GM12801 (cell line): ENCODE data around the gene SNORC.

ENCODE experiments used
- TF ChIP-seq, protein P1 (sequence below): IDR thresholded peaks from one replicate; pipeline ENCODE4 v1.5.1; 2011; ENCODE audit warnings: control low read depth; ENCODE audit not compliant: insufficient read length; ENCODE audit errors: extremely low read depth

The SNORC gene

GRCh38 chr2:232869138-232870017, 686 bp upstream of the SNORC start:
- TF ChIP-seq, protein P1, sequence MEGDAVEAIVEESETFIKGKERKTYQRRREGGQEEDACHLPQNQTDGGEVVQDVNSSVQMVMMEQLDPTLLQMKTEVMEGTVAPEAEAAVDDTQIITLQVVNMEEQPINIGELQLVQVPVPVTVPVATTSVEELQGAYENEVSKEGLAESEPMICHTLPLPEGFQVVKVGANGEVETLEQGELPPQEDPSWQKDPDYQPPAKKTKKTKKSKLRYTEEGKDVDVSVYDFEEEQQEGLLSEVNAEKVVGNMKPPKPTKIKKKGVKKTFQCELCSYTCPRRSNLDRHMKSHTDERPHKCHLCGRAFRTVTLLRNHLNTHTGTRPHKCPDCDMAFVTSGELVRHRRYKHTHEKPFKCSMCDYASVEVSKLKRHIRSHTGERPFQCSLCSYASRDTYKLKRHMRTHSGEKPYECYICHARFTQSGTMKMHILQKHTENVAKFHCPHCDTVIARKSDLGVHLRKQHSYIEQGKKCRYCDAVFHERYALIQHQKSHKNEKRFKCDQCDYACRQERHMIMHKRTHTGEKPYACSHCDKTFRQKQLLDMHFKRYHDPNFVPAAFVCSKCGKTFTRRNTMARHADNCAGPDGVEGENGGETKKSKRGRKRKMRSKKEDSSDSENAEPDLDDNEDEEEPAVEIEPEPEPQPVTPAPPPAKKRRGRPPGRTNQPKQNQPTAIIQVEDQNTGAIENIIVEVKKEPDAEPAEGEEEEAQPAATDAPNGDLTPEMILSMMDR, result no peak

- TF ChIP-seq, protein P1, result no peak
Measured at GRCh38 chr2:232870766-232871371, 805 bp downstream of the SNORC start.

- TF ChIP-seq, protein P1, result no peak
Measured at GRCh38 chr2:232871418-232871834, 1.4 kb downstream of the SNORC start.

GRCh38 chr2:232871835-232872736, 2.0 kb downstream of the SNORC start:
- TF ChIP-seq, protein P1, result no peak

GRCh38 chr2:232872826-232873225, 2.8 kb downstream of the SNORC start:
- TF ChIP-seq, protein P1, result no peak

GRCh38 chr2:232873292-232873908, 3.3 kb downstream of the SNORC start:
- TF ChIP-seq, protein P1, result no peak
